DMS 273 (cell line): ENCODE results near the gene BIN1.
A peak's percentile ranks its signal among the peaks of the same experiment; 100 is the strongest.

Experiments used
- DNase-seq: peaks from one replicate; lab custom pipeline; 2025; ENCODE audit not compliant: unreplicated experiment; lab: John Stamatoyannopoulos, UW

The BIN1 gene

DNA sequence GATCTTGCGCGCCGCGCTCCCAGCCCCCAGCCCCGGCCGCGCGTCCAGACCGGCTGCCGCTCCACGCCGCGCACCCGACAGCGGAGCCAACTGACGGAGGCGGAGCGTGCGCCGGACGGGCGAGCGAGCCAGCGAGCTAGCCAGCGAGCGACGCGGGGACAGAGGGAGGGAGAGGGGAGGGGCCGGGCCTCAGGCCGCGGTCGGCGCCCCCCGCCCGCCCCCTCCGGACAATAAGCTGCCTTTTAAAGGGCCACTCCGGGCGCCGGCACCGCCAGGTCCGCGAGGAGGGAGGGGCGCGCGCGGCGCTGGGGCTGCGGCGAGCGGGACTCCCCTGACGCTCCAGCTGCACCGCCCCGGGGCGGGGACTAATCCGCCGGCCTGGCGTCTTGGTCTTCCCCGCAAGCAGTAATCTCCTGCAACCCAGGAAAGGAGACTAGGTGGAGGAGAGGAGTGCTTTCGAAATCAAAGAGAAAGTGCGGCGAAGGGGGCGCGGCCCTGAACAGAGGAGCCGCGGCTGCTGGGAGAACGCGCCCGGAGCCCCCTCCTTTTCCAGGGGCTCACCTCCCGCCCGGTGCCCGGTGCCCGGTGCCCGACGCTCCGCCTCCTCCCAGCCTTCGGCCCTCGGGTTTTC, at the start of gene BIN1:
BIN1 (minus strand) TSS at position 164 of the 631 bp plus-strand sequence. CDS start 211 bp downstream, outside the sequence.
- DNase-seq = peak; percentile 78

DNA sequence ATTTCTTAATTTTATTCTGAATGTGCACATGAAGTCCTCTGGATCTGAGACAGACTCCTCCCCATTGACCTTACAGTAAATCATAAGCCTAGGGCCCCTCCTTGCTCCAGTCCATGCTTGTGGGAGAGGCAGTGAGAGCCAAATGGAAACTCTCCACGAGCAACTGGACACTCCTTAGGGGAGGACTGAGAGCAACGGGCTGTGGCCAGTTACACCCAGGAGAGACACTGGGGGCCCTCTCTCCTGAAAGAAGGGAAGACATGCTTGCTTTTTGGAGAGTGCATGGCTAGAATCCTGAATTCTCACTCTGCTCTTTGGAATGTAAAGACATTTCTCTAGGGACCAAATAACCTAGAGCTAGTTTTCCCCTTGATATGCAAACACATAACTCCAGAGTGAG, 49.0 kb upstream of the BIN1 start:
- no peak for DNase-seq

DNA sequence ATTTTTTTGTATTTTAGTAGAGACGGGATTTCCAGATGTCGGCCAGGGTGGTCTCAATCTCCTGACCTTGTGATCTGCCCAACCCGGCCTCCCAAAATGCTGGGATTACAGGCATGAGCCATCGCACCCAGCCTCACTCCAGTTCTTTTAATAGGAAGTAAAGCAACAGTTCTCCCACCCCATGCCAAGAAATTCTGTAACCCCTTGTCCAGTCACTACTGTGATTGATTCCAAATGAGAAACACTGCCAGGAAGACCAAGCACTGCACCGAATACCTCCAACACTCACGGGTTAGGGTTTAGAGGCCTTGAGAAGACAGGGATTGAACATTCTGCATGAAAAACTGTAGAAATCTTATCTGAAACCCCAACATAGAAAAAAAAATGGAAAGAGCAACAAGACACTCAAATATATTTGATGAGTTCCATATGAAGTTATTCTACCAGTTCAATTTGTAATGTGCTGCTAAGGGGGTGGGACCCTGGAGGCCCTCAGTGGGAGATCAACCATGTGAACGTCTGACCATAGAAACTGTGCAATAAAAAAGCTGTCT, 48.2 kb upstream of the BIN1 start:
- no peak for DNase-seq

DNA sequence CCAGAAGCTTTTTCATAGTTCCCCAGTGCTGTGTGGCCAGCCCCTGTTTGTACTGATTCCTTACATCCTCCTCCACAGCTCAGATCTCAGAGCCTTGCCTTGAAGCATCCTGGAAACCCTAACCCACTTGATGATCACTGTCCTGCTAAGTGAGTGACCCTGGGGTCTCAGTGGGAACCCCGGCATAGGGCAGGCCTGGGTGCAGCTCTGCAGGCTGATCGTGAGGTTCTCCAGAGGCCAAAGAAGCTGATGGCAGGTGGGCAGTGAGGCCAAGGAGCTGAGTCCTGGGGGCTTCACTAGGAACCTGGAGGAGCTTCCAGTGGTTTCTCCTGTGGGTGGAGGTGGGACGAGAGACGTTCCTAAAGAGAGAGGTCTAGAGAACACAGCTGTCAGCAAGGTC, 47.4 kb upstream of the BIN1 start:
- no peak for DNase-seq

GRCh38 chr2:127153691-127154158, 46.8 kb upstream of the BIN1 start:
- no peak for DNase-seq

DNA sequence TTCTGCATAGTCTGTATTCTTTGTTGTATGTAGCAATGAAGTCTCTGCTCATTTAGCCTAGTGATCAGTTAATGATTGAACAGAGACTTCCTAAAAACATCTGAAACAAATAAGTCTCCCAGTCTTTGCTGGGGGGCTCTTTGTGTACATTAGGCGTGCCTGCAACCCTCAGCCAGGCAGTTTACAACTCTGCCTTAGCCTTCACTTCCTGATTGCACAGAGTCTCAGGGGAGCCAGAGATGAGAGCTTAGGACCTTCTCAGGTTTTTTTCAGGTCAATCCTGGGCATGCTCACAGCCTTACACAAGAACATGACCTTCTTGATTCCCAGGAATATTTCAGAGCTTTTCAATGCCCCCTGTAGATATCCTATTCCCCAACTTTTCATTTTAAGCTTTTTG, 44.0 kb upstream of the BIN1 start:
- DNase-seq = no peak

DNA sequence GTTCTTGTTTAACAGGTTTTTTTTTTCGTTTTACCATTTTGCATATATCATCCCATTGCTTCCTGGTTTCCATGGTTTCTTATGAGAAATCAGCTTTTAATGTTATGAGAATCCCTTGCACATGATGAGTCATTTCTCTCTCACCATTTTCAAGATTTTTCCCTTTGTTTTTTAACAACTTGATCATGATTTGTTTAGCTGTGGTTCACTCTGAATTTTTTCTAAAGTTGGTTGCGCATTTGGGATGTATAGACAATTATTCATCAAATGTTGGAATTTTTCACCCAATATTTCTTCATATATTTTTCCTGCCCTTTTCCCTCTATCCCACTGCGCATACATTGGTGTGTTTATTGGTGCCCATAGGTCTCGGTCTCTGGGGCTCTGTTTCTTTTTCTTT, 42.4 kb upstream of the BIN1 start:
- no peak for DNase-seq

DNA sequence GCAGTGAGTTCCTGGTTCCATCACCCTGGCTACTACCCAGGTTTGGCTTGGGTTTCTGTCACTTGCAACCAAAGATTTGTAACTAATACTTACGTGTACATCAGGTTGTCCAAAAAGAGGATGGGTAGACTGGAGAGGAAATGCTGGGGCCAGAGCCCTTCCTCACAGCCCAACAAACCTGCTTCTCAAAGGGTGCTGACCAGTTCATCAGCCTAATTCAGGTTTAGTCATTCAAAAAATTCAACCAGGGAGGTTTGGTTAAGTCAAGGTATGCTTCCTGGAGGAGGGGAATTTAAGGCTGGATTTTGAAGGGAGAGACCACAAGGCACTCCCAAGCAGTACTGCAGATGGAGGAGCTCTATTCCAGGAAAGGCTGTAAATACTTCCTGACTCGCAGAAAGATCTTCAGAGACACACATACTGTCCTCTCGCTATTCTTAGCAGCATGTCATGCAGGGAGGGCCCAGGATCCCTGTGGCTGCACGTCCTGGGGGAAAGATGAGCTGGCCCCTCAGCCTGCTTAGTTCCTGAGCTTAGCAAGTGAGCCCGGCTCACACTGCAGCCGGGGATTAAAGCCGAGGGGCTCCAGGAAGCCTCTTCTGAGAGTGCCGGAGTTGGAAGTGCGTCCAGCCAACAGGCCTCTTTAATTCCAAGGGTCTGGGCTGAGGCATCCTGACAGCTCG, 40.0 kb upstream of the BIN1 start:
- no peak for DNase-seq

DNA sequence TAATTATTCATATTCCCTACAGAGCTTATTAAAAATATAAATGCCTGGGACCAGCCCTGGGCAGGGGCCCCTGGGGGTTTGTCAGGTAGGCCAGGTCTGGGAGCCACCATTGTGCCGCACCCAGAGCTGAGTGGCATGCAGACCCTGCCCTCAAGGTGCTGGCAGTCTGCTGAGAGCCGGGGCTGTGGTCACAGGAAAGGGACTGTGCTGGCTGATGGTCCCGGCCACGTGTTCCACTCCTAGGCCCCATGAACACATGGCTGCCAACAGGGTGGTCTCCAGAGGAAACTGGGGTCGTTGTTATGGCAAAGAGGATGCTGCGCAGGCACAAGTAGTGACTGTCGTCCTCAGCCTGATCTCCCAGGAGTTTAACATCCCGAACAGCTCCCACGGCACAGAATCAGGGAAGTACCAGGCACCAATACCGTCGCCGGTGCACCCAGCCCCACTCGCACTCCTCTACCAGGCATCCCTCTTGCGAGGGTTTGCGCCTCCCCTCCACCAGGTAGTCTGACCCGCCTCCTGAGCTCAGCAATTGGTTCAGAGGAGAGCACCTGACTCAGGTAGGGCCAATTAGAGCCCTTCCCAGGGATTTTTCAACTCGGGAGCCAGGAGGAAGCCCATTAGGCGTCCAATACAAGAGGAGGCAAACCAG, 39.2 kb upstream of the BIN1 start:
- DNase-seq = no peak

GRCh38 chr2:127145280-127145895, 38.4 kb upstream of the BIN1 start:
- DNase-seq = no peak

- no peak for DNase-seq
These were observed 37.2 kb upstream of the BIN1 start for GRCh38 chr2:127143841-127144782.

- no peak for DNase-seq
These were observed 36.0 kb upstream of the BIN1 start for GRCh38 chr2:127142663-127143630.

- DNase-seq = no peak
These were observed 33.6 kb upstream of the BIN1 start for GRCh38 chr2:127140538-127140937.

GRCh38 chr2:127139766-127140165, 32.8 kb upstream of the BIN1 start:
- no peak for DNase-seq

DNA sequence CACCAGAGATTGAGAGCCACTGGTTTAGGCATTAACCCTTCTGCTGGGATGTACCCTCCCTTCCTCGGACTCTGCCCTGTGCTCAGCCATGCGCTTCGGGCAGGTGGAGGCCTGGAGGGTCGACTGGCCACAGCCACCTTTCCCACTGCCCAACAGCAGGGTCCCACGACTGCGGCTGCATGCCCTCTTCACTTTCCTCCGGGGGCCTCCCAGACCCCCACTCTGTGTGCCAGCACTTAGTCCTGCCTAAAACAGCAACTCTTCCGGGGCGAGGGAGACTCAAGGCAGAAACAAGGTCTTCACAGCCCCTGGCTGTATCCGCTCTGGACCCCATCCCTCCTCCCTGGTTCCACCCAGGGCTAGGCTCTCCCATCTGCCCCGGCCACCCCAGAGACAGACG, 31.3 kb upstream of the BIN1 start:
- no peak for DNase-seq

DNA sequence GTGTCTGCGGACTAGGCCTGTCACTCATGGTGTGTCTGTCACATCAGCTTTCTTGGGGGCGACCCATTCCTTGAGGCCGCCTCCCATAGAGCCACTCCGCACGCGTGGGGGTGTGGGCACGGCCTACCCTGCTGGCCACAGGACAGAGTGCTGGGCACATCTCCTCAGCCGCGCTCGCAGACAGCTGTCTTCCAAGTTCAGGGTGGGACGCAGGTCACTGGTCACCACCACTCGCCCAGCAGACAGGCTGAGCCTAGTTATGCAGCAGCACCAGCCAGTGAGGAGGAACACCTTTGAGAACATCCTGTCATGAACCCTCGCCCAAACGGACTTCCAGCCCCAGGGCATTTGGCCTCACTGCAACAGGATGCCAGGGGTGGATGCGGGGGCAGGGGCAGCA, 30.8 kb upstream of the BIN1 start:
- no peak for DNase-seq

GRCh38 chr2:127137225-127137624, 30.3 kb upstream of the BIN1 start:
- DNase-seq = no peak

DNA sequence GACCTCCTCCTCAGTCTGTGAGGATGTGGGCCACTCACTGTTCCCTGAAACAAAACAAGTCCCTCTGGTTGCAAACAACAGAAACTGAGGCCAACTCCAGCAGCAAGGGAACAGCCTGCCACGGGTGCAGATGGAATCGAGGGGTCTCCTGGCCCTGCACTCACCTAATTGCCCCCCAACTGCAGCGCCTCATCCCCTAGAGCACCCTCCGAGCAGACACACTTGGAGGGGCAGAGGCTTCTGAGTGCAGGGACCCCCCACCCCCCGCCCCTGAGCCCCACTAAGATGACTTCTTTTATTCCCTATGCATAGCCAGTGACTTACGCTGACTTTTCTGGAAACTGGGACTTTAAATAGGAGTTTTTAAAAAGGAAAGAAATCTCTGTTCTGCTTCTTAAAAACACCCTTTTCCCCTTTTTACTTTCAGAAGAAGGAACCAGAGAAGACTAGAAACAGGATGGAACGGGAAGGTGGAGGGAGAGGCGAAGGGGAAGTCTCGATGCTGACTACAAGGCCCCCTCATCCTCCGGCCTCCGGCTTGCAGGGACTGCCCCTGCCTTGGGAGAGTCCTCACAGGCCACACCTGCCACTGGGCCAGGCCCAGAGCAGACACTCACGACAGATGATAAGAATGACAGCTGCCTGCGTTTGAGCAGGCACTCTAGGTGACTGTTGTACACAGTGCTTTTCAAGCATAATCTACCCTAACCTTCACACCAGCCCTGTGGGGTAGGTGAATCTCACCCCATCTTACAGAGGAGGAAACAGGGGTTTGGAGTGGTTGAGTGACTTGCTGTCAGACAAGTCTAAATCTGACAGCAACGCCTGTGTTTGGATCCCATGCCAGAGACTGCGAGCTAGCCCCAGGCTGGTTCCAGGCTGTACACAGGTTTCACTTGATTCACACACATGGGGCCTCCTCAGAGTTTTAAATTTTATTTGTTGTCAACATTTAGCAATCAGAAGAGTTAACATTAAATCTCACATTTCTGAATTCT, 28.2 kb upstream of the BIN1 start:
- no peak for DNase-seq
